HUES6 (cell line): Measurements from ENCODE around the gene TRIB2.

Source experiments
- H3K27ac ChIP-seq: 2 replicates; pipeline ENCODE4 v1.7.0; 2013; ENCODE audit warnings: low read depth, mild to moderate bottlenecking, low read length, inconsistent platforms
- H3K27me3 ChIP-seq: 2 replicates; pipeline ENCODE4 v1.6.1; 2013; ENCODE audit warnings: low read length; ENCODE audit not compliant: control insufficient read depth, insufficient read depth
- H3K36me3 ChIP-seq: 2 replicates; pipeline ENCODE4 v1.6.1; 2013; ENCODE audit warnings: low read length; ENCODE audit not compliant: control insufficient read depth, insufficient read depth
- H3K4me1 ChIP-seq: 2 replicates; pipeline ENCODE4 v1.6.1; 2013; ENCODE audit warnings: low read length; ENCODE audit not compliant: control insufficient read depth, insufficient read depth
- H3K4me3 ChIP-seq: 2 replicates; pipeline ENCODE4 v1.5.1; 2013; ENCODE audit warnings: low read depth, low read length
- H3K9ac ChIP-seq: one replicate; pipeline ENCODE4 v1.6.1; 2013; ENCODE audit warnings: mild to moderate bottlenecking, low read length
- H3K9me3 ChIP-seq: 2 replicates; pipeline ENCODE4 v1.6.1; 2013; ENCODE audit warnings: low read depth, low read length; ENCODE audit not compliant: control insufficient read depth, insufficient read depth

Gene TRIB2

DNA sequence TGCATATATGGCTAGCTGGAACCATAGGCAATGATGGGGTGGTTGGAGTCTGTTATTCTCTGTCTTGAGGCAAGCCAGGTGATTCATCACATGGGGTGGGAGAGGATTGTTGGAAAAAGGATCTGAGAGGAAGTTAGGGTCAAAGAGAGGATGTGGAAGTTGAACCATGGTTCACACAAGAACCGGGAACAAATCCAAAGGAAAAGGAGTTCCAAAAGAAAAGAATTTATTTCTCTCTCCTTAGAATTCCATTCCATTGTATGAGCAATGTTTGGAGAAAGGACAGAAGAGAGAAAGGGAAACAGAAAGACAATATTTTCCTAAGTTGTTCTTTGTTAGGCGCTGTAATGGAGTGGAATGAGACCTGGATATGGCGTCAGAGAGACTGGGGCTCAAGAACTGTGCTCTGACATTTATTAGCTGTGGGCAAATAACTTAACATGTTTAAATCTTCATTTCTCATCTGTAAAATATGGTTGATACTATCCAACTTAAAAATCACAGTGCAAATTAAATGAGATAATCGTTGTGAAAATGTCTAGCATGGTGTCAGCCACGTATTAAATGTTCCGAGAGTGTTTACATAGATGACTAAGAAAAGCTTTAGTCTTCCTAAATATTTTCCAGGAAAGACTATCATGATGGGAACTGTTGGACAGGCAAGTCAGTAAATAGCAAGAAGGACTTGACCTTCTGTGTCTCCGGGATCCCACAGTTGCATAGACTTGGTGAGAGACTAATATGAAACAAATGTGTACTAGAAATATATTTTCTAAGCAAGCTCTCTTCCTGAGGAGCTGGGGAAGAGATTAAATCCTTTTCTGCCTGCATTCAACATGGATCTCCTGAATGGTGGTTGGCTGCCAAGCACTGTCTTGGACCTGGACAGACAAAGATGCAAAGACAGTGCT is 71.4 kb downstream of the TRIB2 start:
- no peak overlapping the region for H3K27ac ChIP-seq
- no peak overlapping the region for H3K4me3 ChIP-seq
- H3K9me3 ChIP-seq = peaks cover 14% of the 10 kb centered on the region
- H3K27me3 ChIP-seq = no peaks in the 10 kb centered on the region
- H3K36me3 ChIP-seq = no peaks in the 10 kb centered on the region
- H3K9ac ChIP-seq = no peak overlapping the region
- H3K4me1 ChIP-seq = no peaks in the 10 kb centered on the region

DNA sequence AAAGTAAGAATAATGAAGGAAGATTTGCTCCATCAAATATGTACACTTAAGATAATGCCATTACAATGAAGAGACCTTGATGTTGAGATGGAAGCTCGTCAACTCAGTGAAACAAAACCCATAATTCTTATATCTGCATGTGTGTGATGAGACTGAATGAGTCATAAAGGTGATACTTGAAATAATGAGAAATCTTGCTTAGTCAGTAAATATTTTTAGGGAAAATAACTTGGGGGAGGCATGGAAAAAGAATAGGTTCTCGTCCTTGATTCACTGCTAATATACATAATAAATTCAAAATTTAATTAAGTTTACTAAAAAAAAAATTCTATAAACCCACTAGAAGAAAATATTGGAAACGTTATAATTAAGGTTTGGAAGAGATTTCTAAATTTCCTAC is 75.2 kb downstream of the TRIB2 start:
- Histone ChIP-seq H3K27me3 (no peaks in the 10 kb centered on the region), H3K4me3 (no peak overlapping the region), H3K4me1 (no peaks in the 10 kb centered on the region), H3K9ac (no peak overlapping the region), H3K36me3 (no peaks in the 10 kb centered on the region), H3K9me3 (0 out of 2 replicates have a peak, but pooled peaks cover 4% of the 10 kb centered on the region), H3K27ac (no peak overlapping the region)
